Activated naive CD4-positive, alpha-beta T cell treated with Interleukin-2 at 50 U/mL for 16 hours (primary cell): ENCODE results near the gene HAT1.
"Not testable (repeated sequence)": the region's sequence is repeated elsewhere in the genome, so short reads cannot be mapped to it uniquely, and the experiment has no call there.

Experiments used
- DNase-seq: peaks from one replicate; pipeline ENCODE4 v3.0.0-alpha.2; 2020

Gene HAT1

DNA sequence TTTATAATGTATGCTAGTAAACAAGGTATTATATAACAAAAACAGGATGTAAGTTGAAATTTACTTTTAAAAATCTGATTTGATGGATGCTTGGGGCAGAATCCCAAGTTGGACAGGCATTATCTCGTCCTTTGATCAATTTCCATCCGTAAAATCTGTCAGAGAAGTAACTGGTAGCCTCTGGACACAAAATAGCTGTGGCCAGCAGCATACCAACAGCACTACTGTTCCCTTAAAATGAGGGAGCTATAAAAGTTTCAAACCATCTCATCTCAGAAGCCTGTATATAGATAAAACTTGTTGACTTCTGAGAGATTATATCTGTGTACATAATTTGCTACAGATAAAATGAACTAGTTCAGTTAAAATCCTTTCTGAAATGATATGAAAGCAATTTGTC is 62.8 kb downstream of the HAT1 start:
- DNase-seq, result no peak

DNA sequence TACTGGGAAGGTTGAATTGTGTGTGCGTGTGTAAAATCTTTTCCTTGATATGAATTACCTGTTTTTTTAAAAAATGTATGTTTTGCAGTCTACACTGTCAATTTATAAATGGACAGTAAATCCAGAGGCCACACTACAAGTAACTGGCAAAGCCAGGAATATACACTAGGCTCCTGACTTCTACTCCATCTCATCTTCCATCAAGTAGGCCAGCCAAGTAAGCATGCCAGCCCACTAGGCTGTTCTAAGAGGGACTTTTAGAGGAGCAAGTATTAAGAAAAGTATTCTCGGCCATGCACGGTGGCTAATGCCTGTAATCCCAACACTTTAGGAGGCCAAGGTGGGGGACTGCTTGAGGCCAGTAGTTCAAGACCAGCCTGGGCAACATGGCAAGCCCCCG is 64.5 kb downstream of the HAT1 start:
- DNase-seq, result no peak

DNA sequence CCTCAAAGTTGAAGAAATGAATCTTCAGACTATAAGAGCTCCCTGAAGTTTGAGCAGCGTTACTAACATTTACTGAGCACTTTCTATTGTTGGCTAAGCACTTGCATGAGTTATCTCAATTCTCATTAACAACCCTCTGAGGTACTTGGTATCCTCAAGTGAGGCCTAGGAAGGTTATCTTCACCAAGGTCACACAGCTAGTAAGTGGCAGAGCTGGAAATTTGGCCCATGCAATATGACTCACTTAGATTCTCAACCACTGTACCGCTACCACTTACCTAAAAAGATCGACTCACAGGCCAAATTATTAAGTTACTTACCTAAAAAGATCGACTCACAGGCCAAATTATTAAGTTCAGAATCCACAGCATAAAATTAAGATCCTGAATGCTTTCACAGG is 68.8 kb downstream of the HAT1 start:
- no peak for DNase-seq

- no peak for DNase-seq
These were observed 73.3 kb downstream of the HAT1 start for GRCh38 chr2:171995586-171995985.

DNA sequence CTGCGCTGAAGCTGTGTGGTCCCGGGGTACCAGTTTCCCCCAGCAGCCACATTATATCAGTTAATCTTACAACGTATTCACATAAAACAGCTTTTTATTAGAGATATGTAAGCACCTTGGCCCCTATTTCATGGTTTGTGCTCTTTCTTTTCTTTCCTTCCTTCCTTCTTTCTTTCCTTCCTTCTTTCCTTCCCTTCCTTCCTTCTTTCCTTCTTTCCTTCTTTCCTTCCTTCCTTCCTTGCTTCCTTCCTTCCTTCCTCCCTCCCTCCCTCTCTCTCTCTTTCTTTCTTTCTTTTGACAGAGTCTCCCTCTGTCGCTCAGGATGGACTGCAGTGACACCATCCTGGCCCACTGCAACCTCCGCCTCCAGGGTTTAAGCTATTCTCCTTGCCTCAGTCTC is 73.8 kb downstream of the HAT1 start:
- DNase-seq, result no peak

DNA sequence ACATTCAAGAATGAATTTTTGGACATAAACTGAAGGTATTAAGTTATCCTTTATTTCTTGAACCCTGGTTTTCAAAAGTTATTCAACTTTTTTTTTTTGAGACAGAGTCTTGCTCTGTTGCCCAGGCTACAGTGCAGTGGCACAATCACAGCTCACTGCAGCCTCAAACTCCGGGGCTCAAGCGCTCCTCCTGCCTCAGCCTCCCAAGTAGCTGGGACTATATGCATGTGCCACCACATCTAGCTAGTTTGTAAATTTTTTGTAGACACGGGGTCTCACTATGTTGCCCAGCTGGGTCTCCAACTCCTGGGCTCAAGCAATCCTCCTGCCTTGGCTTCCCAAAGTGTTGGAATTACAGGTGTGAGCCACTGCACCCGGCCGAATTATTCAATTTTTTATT is 74.8 kb downstream of the HAT1 start:
- DNase-seq, result not testable (repeated sequence)

- DNase-seq, result no peak
These were observed 76.9 kb downstream of the HAT1 start for GRCh38 chr2:171999161-171999560.

GRCh38 chr2:171999604-172000469 is 77.6 kb downstream of the HAT1 start, which contains the start of gene METAP1D:
Gene METAP1D, plus strand, starts transcription at chr2:171999953. Its CDS starts 17 bp downstream, at chr2:171999970.
- peak; percentile 90 for DNase-seq

DNA sequence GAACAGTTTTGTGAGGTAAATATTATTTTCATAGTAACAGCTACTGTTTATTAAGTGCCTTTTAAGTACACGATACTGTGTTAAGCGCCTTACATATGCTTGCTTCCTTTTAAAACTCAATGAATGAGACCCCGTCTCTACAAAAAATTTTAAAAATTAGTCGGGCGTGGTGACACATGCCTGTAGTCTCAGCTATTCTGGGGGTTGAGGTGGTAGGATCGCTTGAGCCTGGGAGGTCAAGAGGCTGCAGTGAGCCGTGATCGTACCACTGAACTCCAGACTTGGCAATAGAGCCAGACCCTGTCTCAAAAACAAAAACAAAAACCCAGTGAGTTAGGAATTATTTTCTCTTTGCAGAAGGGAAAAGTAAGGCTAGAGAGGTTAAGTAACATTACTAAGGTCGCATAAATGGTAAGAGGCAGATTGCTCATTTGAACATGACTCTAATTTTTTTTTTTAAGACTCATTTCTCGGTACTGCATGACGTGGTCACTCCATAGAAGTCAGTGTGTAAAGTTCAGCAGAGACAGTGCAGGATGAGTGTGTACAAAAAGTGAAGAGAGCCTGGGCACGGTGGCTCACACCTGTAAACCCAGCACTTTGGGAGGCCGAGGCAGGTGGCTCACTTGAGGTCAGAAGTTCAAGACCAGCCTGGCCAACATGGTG is 78.6 kb downstream of the HAT1 start:
- DNase-seq, result no peak

DNA sequence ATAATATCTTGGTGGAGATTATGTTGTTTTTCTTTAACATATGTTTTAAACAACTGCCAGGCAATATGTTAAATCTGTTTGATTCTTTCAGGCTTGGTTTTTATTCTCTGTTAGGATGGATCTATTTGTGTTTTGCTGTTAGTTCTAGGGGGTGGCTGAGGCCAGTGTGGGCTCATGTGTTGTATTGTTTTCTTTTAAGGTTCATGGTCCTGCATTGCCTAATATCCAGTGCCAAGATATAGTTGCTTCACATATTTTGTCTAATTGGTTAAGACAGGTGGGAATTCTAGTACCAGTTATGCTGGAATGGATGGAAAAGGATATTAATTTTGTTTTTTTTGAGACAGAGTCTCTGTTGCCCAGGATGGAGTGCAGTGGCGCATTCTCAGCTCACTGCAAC is 85.1 kb downstream of the HAT1 start:
- no peak for DNase-seq

DNA sequence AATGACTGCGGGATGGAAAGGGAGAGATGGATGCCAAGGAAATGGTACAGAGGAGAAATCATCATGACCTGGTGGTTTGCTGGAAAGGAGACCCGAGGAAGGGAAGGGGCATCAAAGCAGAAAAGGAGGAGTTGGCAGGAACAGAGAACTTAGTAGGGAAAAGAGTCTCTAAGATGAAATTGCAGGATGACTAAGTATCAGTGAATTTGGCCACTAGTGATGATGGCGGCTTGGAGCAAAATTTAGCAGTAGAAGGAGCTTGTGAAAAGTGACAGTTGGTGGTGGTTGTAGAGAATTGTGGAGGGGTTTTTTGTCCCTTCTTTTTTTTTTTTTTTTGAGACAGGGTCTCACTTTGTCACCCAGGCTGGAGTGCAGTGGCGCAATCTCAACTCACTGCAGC is 87.6 kb downstream of the HAT1 start:
- DNase-seq, result no peak

DNA sequence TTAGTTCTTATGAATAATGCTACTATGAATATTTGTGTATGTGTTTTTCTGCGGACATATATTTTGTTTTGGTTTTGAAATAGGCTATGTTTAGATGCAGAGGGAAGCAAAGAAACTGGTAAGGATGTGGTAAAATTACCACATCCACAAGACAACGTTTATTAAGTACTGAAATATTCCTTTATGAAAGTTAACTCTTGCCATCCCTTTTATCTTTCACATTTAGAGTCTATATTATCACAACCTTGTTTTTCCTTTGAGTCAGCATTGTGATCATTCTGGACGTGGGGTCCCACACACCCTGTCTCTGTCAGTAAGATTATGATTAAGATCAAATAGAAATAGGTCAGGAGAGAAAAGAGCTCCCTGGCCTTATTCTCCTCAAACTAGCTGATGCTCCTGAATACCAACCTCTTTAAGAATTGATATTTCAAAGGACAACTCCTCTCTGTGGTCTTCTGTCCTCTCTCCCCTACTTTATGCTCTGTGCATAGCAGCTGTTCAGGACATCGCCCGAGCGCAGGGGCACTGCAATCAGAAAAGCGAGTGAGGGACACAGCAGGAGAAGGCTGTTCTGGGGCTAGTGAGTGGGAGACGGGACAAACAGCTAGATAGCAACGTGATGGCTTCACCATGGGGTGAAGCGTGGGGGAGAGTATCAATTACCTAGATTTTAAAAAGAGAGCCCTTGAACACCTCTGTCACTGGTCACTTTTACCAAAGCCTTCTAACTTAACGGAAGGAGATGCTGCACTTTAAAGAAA is 89.7 kb downstream of the HAT1 start:
- no peak for DNase-seq

DNA sequence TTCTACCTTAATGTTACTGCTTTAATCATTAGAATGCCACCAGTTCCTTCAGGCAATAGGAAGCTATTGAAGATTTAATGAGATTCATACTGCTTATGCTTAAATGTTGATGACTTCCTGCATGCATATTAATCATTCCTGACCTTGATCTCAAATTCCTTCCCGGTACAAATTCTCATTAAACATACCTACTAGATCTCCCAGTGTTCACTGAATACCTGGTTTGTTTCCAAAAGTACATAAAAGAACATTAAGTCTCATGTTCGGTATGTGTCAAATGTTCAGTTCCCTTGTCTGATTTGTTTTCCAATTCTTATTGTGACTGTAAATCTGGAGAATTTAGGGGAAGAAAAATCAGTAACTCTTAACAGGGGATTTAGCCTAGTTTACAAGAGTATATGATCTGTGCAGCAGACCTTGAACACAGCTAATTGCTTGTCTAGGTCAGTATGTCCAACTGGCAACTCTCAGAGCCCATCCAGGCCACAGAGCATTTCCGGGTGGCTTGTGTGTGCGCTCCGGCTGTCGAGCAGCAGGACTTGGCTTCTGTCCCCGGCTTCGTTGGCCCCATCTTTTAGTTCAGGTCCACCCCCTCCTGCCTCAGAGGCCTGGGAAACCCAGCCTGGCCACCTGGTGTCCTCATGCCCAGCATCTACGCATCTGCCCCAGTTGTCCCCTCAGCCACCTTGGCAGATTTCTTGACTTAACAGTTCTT is 90.6 kb downstream of the HAT1 start:
- DNase-seq, result no peak

- no peak for DNase-seq
These were observed 91.1 kb downstream of the HAT1 start for GRCh38 chr2:172013396-172013795.

DNA sequence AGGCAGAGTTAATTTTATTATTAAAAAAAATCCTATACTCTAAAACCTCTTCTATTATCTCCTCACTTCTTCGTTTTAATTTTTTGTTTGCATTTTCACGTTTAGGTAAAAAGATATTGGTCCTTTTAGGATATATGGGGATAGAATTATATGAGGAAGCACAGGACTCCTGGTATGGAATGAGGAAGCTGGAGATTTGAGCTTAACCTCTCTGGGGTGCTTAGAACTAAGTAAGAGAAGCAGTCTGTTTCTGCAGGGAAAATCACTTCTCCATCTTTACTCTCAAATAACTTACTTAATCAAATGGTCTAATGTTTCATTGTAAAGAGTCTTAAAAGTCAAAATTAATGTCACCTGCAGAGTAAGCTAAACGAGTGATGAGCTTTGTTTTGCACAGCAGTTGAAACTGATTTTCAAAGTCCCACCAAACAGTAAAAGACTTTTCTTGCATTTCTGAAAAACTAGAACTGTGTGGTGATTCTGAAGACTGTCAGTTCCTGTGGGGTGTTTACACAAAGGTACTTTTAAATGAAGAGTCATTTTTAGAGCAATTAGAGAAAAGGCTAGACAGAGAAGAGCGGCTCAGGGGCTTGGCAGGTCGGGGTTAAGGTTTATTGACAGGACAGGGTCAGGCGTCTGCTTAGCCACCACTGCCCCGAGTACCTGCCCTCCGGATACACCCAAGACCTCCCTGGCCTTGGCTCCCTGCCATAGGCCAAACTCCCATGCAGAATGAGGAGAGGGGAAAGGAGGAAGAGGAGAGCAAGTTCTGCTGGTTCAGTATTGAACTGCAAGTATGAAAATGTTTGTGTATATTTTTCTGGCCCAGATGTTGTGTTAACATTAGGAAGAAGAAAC is 99.0 kb downstream of the HAT1 start:
- DNase-seq, result no peak

DNA sequence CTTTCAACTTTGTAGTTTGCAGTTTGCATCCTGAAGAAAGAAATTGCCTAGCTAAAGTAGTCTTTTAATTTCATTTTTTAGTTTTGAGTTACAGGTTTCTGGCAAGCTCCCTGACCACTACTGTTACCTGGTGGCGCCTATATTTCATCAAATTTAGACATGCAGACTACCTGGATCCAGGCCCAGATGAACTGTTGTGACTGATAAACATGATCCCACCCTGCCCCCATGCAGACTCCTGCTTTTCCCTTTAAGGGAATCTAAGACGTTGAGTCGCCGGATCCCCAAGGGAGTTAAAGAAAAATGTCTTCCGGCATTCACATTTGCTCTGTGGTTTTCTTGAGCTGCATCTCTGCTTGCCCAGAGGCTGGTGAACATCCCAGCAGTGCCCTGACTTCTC is 99.7 kb downstream of the HAT1 start:
- no peak for DNase-seq

DNA sequence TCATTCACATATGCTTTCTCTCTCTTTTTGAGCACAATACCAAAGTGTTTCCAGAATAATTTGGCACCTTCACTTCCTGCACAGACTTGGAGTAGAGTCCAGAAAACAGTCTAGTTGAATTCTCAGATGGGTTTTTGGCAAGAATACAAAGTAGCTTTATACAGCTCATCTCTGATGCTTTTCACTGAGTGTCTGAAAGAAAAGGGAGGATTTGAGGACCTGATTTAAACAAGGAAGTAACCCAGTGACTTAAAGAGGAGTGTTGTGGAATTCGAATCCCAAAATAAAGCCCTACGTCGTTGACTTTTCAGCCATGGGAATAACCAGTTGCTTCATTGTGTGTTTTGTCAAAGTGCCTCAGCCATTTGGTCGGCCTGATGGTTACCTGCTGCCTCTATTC is 109.3 kb downstream of the HAT1 start:
- DNase-seq, result no peak
